Dermis blood vessel endothelial cell (primary cell): ENCODE measurements around the gene HOMEZ. TPM values are rescaled to one million over a fixed set of nuclear protein-coding genes. Genes with fewer than 3 reads are reported as not detected.

Source experiments
- DNase-seq: peaks from one replicate; pipeline ENCODE4 v3.0.0; 2010
- total RNA-seq: library from RNA; depleted of rRNA; stranded (reverse); fragments of >200 nt; gene quantifications from 2 replicates; pipeline ENCODE4 v1.2.3, GENCODE V29; 2014

The HOMEZ gene
- total RNA-seq, 1 donor from 2014 or later, result 6.5 TPM

- DNase-seq, result no peak
Measured at GRCh38 chr14:23307687-23308644, 22.0 kb upstream of the HOMEZ start.

GRCh38 chr14:23307146-23307530 lies 21.2 kb upstream of the HOMEZ start:
- DNase-seq, result no peak

GRCh38 chr14:23306412-23307145 lies 20.6 kb upstream of the HOMEZ start, which contains the start of gene BCL2L2:
Gene BCL2L2, plus strand, starts transcription at chr14:23306833. Its CDS starts 935 bp downstream, at chr14:23307768.
- DNase-seq, result peak; percentile 86

GRCh38 chr14:23302290-23303225 lies 16.6 kb upstream of the HOMEZ start, which contains the start of gene PPP1R3E:
Gene PPP1R3E, minus strand, starts transcription at chr14:23302859. Its CDS starts 283 bp downstream, at chr14:23302576.
- DNase-seq, result peak; percentile 64

- DNase-seq, result no peak
Measured at GRCh38 chr14:23301969-23302289, 16.0 kb upstream of the HOMEZ start.

GRCh38 chr14:23301288-23301968 lies 15.5 kb upstream of the HOMEZ start:
- peak; percentile 99 for DNase-seq

GRCh38 chr14:23300687-23301223 lies 14.8 kb upstream of the HOMEZ start:
- DNase-seq, result peak; percentile 43

- DNase-seq, result no peak
Measured at GRCh38 chr14:23299986-23300686, 14.2 kb upstream of the HOMEZ start.

- peak; percentile 73 for DNase-seq
Measured at GRCh38 chr14:23299211-23299957, 13.5 kb upstream of the HOMEZ start.

GRCh38 chr14:23297611-23298277 lies 11.8 kb upstream of the HOMEZ start:
- no peak for DNase-seq

GRCh38 chr14:23297096-23297495 lies 11.2 kb upstream of the HOMEZ start:
- DNase-seq, result no peak

- DNase-seq, result no peak
Measured at GRCh38 chr14:23296012-23296777, 10.3 kb upstream of the HOMEZ start.

GRCh38 chr14:23294734-23295561 lies 9.0 kb upstream of the HOMEZ start:
- DNase-seq, result peak; percentile 71

GRCh38 chr14:23286902-23287479 lies 1.1 kb upstream of the HOMEZ start:
- DNase-seq, result no peak

GRCh38 chr14:23285530-23286019 lies 357 bp downstream of the HOMEZ start:
- no peak for DNase-seq

GRCh38 chr14:23284654-23285529 lies 1.0 kb downstream of the HOMEZ start:
- DNase-seq, result peak; percentile 24
